Omental fat pad (tissue), 4 donors: ENCODE data around the gene GAREM1. TPM values are rescaled to one million over a fixed set of nuclear protein-coding genes. Genes with fewer than 3 reads are reported as not detected.
A peak's percentile ranks its signal among the peaks of the same experiment; 100 is the strongest.

Experiments
- ATAC-seq: fragments of 150-250 bp; one replicate; pipeline ENCODE4 v1.9.1; 2016; ENCODE audit warnings: mild to moderate bottlenecking, moderate library complexity; ENCODE audit not compliant: low FRiP score
- DNase-seq: peaks from one replicate; pipeline ENCODE4 v3.0.0-alpha.2; 2019; ENCODE audit warnings: low spot score
- CTCF ChIP-seq, 3 donors: fragments of 450-650 bp; IDR thresholded peaks; one replicate each; pipeline ENCODE4 v1.5.1; 2016 to 2017; ENCODE audit warnings: antibody characterized with exemption in 3 of 3, mild to moderate bottlenecking in 3 of 3, moderate library complexity in 2 of 3
- total RNA-seq, 4 donors: library from RNA; depleted of rRNA; stranded (reverse); fragments of >200 nt; gene quantifications; one replicate each; pipeline ENCODE4 v1.1.0, GENCODE V29; 2016

Gene GAREM1
- total RNA-seq, 4 donors from 2014 or later, result 11.2 to 22.4 (median 13.8) TPM

- no peak for DNase-seq
- ATAC-seq, result no peak
- no peak for TF ChIP-seq CTCF (IDR thresholded peaks at IDR 0.05)
Measured at GRCh38 chr18:32315881-32316280, 154.8 kb downstream of the GAREM1 start.

- no peak for ATAC-seq
- no peak for TF ChIP-seq CTCF (IDR thresholded peaks at IDR 0.05)
- DNase-seq, result no peak
Measured at GRCh38 chr18:32310774-32311173, 159.9 kb downstream of the GAREM1 start.

- TF ChIP-seq CTCF (IDR thresholded peaks at IDR 0.05), result no peak
- ATAC-seq (peak; percentile 86), DNase-seq (no peak)
Measured at GRCh38 chr18:32310101-32310500, 160.6 kb downstream of the GAREM1 start.

- ATAC-seq (peak; percentile 92), DNase-seq (no peak)
- TF ChIP-seq CTCF (IDR thresholded peaks at IDR 0.05), result no peak
Measured at GRCh38 chr18:32308493-32309120, 162.1 kb downstream of the GAREM1 start.

DNA sequence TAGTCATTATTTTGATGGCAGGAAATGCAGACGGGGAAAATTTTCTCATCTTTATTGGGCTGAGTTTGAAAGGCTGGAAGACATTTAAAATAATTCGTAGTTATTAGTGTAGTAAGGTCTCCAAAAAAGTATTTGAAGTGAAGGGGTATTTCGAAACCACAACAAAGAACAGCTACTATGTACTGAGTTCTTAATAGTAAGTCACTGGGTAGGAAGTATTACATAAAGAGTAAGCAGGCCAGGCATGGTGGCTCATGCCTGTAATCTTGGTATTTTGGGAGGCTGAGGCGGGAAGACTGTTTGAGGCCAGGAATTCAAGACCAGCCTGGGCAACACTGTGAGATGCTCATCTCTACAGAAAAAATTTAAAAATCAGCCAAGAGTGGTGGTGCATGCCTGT is 167.3 kb downstream of the GAREM1 start:
- TF ChIP-seq CTCF (IDR thresholded peaks at IDR 0.05), result no peak
- DNase-seq, result no peak
- ATAC-seq, result no peak

GRCh38 chr18:32302806-32303205 is 167.9 kb downstream of the GAREM1 start:
- ATAC-seq (no peak), DNase-seq (no peak)
- TF ChIP-seq CTCF (IDR thresholded peaks at IDR 0.05), result no peak

DNA sequence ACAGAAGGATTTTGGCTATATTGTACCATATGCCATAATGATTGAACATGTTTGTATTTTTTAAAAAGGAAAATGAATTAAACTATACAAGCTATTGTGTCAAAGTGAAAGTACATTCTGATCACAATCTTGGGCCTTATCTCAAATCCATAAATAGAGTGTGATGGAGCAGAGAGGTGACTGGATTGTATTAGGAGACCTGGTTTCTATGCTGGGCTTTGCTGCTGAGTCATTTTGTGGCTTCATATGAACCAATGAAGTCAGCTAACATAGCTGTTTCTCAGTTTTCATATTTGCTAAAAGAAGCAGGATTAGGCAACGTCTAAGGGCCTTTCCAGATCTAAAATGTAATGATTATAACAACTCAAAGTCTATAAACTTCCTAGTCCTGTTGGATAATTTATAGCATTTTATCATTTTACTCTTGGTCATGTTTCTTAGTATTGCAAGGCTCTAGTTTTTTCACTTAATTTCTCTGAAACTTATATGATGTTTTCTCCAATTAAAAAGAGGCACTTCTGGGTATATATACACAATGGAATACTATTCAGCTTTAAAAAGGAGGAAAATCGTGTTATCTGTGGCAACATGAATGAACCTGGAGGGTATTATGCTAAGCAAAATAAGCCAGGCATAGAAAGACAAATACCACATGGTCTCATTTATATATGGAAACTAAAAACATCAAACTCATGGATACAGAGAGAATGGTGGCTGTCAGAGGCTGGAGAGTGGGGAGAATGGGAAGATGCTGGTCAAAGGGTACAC is 168.5 kb downstream of the GAREM1 start:
- TF ChIP-seq CTCF (IDR thresholded peaks at IDR 0.05), result no peak
- peak; percentile 63 for ATAC-seq
- no peak for DNase-seq
